Heart left ventricle (tissue), 16 donors: ENCODE measurements around the gene PILRA. TPM values are rescaled to one million over a fixed set of nuclear protein-coding genes. Genes with fewer than 3 reads are reported as not detected.

Experiments
- ATAC-seq, 4 donors: fragments of 200-7000 bp; cut with Tn5 transposase; one replicate each; pipeline ENCODE4 v1.9.1; 2020 to 2022; ENCODE audit warnings: moderate library complexity in 4 of 4, mild to moderate bottlenecking in 3 of 4, moderate number of reproducible peaks in 1 of 4
- DNase-seq, 5 donors: peaks; one replicate each; pipeline ENCODE4 v3.0.0-alpha.2; 2020
- H3K27ac ChIP-seq, 12 donors: fragments of 200-600 bp; sonication (generic) in 4 of 12; one replicate each; pipeline versions ENCODE4 v1.5.0 to v1.8.0; 2016 to 2022; ENCODE audit warnings: mild to moderate bottlenecking in 2 of 12
- H3K27me3 ChIP-seq, 9 donors: fragments of 200-600 bp; sonication (generic) in 2 of 9; one replicate each; pipeline versions ENCODE4 v1.5.1 to v1.8.0; 2016 to 2022; ENCODE audit warnings: mild to moderate bottlenecking in 3 of 9
- H3K36me3 ChIP-seq, 9 donors: fragments of 200-600 bp; sonication (generic) in 2 of 9; one replicate each; pipeline versions ENCODE4 v1.5.0 to v1.8.0; 2018 to 2022; ENCODE audit warnings: mild to moderate bottlenecking in 2 of 9
- H3K4me1 ChIP-seq, 12 donors: fragments of 200-600 bp; sonication (generic) in 4 of 12; one replicate each; pipeline versions ENCODE4 v1.5.0 to v1.8.0; 2016 to 2022; ENCODE audit warnings: mild to moderate bottlenecking in 3 of 12
- H3K4me3 ChIP-seq, 12 donors: fragments of 200-600 bp; sonication (generic) in 4 of 12; one replicate each; pipeline versions ENCODE4 v1.5.0 to v1.8.0; 2017 to 2022; ENCODE audit warnings: mild to moderate bottlenecking in 9 of 12, moderate library complexity in 4 of 12
- H3K9me3 ChIP-seq, 12 donors: fragments of 200-600 bp; sonication (generic) in 4 of 12; one replicate each; pipeline versions ENCODE4 v1.5.0 to v1.8.0; 2016 to 2022; ENCODE audit warnings: mild to moderate bottlenecking in 1 of 12
- POLR2A ChIP-seq, 2 donors: fragments of 450-650 bp; IDR thresholded peaks; one replicate each; pipeline ENCODE4 v1.6.1; 2017; ENCODE audit warnings: antibody characterized with exemption in 2 of 2, mild to moderate bottlenecking in 2 of 2, moderate library complexity in 2 of 2
- WGBS, 4 donors: extraction: QIAGEN DNeasy Blood & Tissue Kit in 2 of 4; methylation state at CpG; one replicate each; pipeline versions ENCODE4 v1.1.5 to v1.1.7; 2013 to 2018; 5-methylcytosine and 5-hydroxymethylcytosine counted together
- intact Hi-C, 10 donors: fragments of 100-400 bp; cut with DNase I; formaldehyde crosslinking; loops; one replicate each; pipeline versions ENCODE4 v1.11.1 to v1.14.2; 2022
- polyA plus RNA-seq, 2 donors: library from polyadenylated mRNA; stranded (reverse); fragments of 200-250 nt; gene quantifications; one replicate each; pipeline ENCODE4 v1.2.3, GENCODE V29; 2013
- total RNA-seq, 9 donors: library from RNA; depleted of rRNA in 2 of 9; stranded (reverse); fragments of >200 nt in 2 of 9; fragmentation: NEBNext Ultra II Directional in 3 of 9; extraction: Animal tissue kit (Norgen Biotek cat#: 25700) in 3 of 9; gene quantifications; one replicate each; pipeline versions ENCODE4 v1.1.0 to v1.2.4, GENCODE V29; 2016 to 2023
- TF ChIP-seq, protein P1 (sequence below), 12 donors: fragments of 200-600 bp; sonication (generic) in 4 of 12; IDR thresholded peaks; one replicate each; pipeline versions ENCODE4 v1.5.0 to v1.8.0; 2018 to 2022; ENCODE audit warnings: antibody characterized with exemption in 12 of 12, mild to moderate bottlenecking in 5 of 12
- donor health status: ischemic (EF 13 %, LVEDD 7.1; RV severe dilation, severe dysfunction).
- donor health status: healthy with polysubstance abuse.
- donor health status: DM: no; HTN: yes; CAD: no.
- donor health status: DM: no; HTN: no; CAD: no.
- donor health status: ischemic (EF 25% LVEDD 6.9; RV normal size, moderate dysfunction).
- donor health status: ischemic (EF 25% LVEDD 5.7; RV mildly dilated, moderate dysfunction).
- donor health status: healthy.
- donor health status: DM: yes; HTN: yes; CAD: no.
- donor health status: ischemic (EF 35%, LVEDD 5.7; RV mildly dilated, moderate dysfunction).
- donor health status: nonischemic (EF 11% LVEDD 7.7; RV severe dilation, severe dysfunction).
- donor health status: DM: yes; HTN: yes; CAD: no.
- donor health status: PGD.
- donor health status: ischemic (EF 29% LVEDD 5.4; RV normal size, mild dysfunction).
- donor health status: nonischemic (EF 23%, LVEDD 6.1; RV moderate dilation, normal function).

Gene PILRA
- total and polyA plus RNA-seq, 11 donors: 0.69 to 30.5 (median 3.4) TPM

DNA sequence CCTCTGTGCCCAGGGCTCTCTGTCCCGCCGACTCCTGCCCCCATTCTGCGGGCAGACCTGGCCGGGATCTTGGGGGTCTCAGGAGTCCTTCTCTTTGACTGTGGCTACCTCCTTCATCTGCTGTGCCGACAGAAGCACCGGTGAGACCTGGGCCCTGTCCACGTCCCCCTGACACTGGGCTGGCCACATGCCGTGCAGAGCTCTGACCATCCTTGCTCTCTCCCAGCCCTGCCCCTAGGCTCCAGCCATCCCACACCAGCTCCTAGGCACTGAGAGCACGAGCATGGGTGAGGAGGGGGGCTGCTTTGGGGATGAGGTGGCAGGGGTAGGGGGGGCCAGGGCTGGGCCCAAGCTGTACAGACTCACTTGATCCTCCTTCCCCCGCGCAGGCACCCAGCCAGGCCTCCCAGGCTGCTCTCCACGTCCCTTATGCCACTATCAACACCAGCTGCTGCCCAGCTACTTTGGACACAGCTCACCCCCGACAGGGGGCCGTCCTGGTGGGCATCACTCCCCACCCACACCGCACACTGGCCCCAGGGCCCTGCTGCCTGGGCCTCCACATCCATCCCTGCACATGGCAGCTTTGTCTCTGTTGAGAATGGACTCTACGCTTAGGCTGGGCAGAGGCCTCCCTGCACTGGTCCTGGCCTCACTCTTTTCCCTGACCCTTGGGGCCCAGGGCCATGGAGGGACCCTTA lies 20.2 kb upstream of the PILRA start:
- no peaks in the 10 kb centered on the region for H3K9me3 ChIP-seq
- DNase-seq (no peak), ATAC-seq (no peak)
- WGBS, 4 donors: 88 to 94% (median 91%) methylated on average over 13 to 16 of the region's 16 CpGs
- TF ChIP-seq, protein P1, sequence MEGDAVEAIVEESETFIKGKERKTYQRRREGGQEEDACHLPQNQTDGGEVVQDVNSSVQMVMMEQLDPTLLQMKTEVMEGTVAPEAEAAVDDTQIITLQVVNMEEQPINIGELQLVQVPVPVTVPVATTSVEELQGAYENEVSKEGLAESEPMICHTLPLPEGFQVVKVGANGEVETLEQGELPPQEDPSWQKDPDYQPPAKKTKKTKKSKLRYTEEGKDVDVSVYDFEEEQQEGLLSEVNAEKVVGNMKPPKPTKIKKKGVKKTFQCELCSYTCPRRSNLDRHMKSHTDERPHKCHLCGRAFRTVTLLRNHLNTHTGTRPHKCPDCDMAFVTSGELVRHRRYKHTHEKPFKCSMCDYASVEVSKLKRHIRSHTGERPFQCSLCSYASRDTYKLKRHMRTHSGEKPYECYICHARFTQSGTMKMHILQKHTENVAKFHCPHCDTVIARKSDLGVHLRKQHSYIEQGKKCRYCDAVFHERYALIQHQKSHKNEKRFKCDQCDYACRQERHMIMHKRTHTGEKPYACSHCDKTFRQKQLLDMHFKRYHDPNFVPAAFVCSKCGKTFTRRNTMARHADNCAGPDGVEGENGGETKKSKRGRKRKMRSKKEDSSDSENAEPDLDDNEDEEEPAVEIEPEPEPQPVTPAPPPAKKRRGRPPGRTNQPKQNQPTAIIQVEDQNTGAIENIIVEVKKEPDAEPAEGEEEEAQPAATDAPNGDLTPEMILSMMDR (IDR thresholded peaks at IDR 0.05): no peak
- TF ChIP-seq POLR2A (IDR thresholded peaks at IDR 0.05): no peak
- intact Hi-C loops: loop anchor here in 1 of 10 donors (10.0 kb wide), 2 partner anchors 62 to 218 kb away; no protein-coding TSS in a partner anchor
- H3K27ac ChIP-seq: peak overlapping the region in 1 of 12 donors; percentile 32
- peaks cover 0 to 97% (median 87%) of the 10 kb centered on the region in 9 donors for H3K36me3 ChIP-seq
- no peaks in the 10 kb centered on the region for H3K27me3 ChIP-seq
- H3K4me1 ChIP-seq: peaks cover 0 to 4% (median 0%) of the 10 kb centered on the region in 12 donors
- H3K4me3 ChIP-seq: peak overlapping the region in 1 of 12 donors; percentile 38

DNA sequence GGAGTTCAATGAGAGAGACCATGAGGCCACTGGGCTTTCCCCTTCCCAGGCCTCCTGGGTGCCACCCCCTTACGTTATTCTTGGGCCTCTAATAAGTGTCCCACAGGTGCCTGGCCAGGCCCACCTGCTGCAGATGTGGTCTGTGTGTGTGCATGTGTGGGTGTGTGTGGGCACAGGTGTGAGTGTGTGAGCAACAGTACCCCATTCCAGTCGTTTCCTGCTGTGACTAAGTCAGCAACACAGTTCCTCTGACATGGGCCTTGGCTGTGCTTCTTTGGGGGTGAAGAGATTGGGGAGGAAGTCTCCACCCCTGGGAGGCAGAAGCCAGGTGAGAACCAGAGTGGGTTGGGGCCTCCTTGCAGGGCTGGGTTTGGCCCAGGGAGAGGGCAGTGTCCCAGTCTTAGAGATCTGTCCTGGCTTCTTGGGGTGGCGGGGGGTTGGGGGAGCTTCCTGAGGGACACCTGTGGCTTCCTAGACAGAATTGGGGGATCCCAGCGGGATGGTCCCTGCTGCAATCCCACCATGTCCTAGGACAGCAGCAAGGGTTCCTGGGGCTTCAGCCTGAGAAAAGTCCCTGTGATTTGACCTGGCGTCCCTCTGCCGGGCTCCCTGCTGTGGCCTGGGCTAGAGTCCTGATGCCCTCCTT lies 19.5 kb upstream of the PILRA start:
- H3K9me3 ChIP-seq: no peaks in the 10 kb centered on the region
- ATAC-seq (no peak), DNase-seq (no peak)
- peaks cover 0 to 97% (median 87%) of the 10 kb centered on the region in 9 donors for H3K36me3 ChIP-seq
- intact Hi-C loops: loop anchor here in 1 of 10 donors (10.0 kb wide), 2 partner anchors 61 to 219 kb away; no protein-coding TSS in a partner anchor
- H3K27ac ChIP-seq: peak overlapping the region in 1 of 12 donors; percentile 32
- no peaks in the 10 kb centered on the region for H3K27me3 ChIP-seq
- peak overlapping the region in 1 of 12 donors; percentile 38 for H3K4me3 ChIP-seq
- TF ChIP-seq, protein P1 (IDR thresholded peaks at IDR 0.05): no peak
- TF ChIP-seq POLR2A (IDR thresholded peaks at IDR 0.05): no peak
- peaks cover 0 to 1% (median 0%) of the 10 kb centered on the region in 12 donors for H3K4me1 ChIP-seq
- WGBS, 4 donors: 83 to 98% (median 92%) methylated on average over 3 to 6 of the region's 6 CpGs

DNA sequence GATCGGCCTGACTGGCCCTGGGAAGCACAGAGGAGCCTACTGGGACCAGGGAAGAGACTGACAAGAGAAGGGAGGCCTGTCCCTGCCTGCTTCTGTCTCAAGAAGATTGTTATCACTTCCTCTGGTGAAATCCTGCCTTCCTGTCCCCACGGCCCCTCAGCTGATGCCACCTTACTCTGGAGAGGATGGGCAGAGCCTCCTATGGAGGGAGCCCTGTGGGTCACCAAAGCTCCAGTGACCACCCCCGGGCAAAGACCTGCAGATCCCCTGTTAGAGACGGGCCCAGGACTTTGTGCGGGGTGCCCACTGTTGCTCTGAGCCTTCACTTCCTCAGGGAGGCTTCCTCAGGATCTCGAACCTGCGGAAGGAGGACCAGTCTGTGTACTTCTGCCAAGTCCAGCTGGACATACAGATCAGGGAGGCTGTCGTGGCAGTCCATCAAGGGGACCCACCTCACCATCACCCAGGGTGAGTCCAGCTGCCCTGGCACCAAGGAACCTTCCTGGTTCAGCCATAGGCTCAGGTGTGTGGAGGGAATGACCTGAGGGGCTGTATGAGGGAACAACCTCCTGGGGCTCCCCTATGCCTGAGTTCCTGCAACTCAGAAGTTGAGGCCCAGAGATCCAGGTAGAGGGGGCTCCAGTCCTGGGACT lies 16.7 kb upstream of the PILRA start:
- intact Hi-C loops: loop anchor here in 1 of 10 donors (10.0 kb wide), 2 partner anchors 58 to 222 kb away; no protein-coding TSS in a partner anchor
- Histone ChIP-seq H3K4me3 (no peak overlapping the region), H3K27ac (peak overlapping the region in 1 of 12 donors; percentile 20), H3K4me1 (no peaks in the 10 kb centered on the region), H3K9me3 (no peaks in the 10 kb centered on the region), H3K27me3 (no peaks in the 10 kb centered on the region), H3K36me3 (peaks cover 0 to 99% (median 90%) of the 10 kb centered on the region in 9 donors)
- TF ChIP-seq POLR2A (IDR thresholded peaks at IDR 0.05): no peak
- TF ChIP-seq, protein P1 (IDR thresholded peaks at IDR 0.05): no peak
- 83 to 95% (median 89%) methylated on average over 7 to 8 of the region's 8 CpGs for WGBS, 4 donors
- DNase-seq (peak in 1 of 5 donors; percentile 28), ATAC-seq (no peak)
